NCI-H128 (cell line): Measurements from ENCODE around the gene SETD5.

Source experiments
- DNase-seq: peaks from one replicate; lab custom pipeline; 2025; ENCODE audit not compliant: unreplicated experiment; lab: John Stamatoyannopoulos, UW

Gene SETD5

GRCh38 chr3:9386501-9387321 lies 10.7 kb upstream of the SETD5 start:
- no peak for DNase-seq

- DNase-seq, result no peak
Measured at GRCh38 chr3:9387322-9387655, 10.1 kb upstream of the SETD5 start.

GRCh38 chr3:9388142-9388541 lies 9.3 kb upstream of the SETD5 start:
- DNase-seq, result no peak

GRCh38 chr3:9388562-9389272 lies 8.7 kb upstream of the SETD5 start:
- DNase-seq, result no peak

- no peak for DNase-seq
Measured at GRCh38 chr3:9390265-9390888, 7.0 kb upstream of the SETD5 start.

- no peak for DNase-seq
Measured at GRCh38 chr3:9392041-9392440, 5.4 kb upstream of the SETD5 start.

GRCh38 chr3:9395570-9396300 lies 1.7 kb upstream of the SETD5 start:
- no peak for DNase-seq

- DNase-seq, result peak; percentile 75
Measured at GRCh38 chr3:9396301-9396631, 1.1 kb upstream of the SETD5 start.

- peak; percentile 93 for DNase-seq
Measured at GRCh38 chr3:9396632-9397331, 633 bp upstream of the SETD5 start.

GRCh38 chr3:9397906-9398699 lies 688 bp downstream of the SETD5 start:
- DNase-seq, result no peak

GRCh38 chr3:9398700-9399336 lies 1.4 kb downstream of the SETD5 start:
- no peak for DNase-seq

- DNase-seq, result no peak
Measured at GRCh38 chr3:9399337-9399703, 1.9 kb downstream of the SETD5 start.

GRCh38 chr3:9399746-9400145 lies 2.3 kb downstream of the SETD5 start:
- DNase-seq, result no peak

GRCh38 chr3:9400616-9401015 lies 3.2 kb downstream of the SETD5 start:
- no peak for DNase-seq

GRCh38 chr3:9401986-9402385 lies 4.6 kb downstream of the SETD5 start:
- no peak for DNase-seq

- DNase-seq, result no peak
Measured at GRCh38 chr3:9402410-9403228, 5.2 kb downstream of the SETD5 start.

- no peak for DNase-seq
Measured at GRCh38 chr3:9403463-9403862, 6.0 kb downstream of the SETD5 start.

GRCh38 chr3:9404680-9405079 lies 7.3 kb downstream of the SETD5 start:
- DNase-seq, result no peak

GRCh38 chr3:9405756-9406155 lies 8.3 kb downstream of the SETD5 start:
- DNase-seq, result no peak
